KMS-11 (cell line): ENCODE measurements around the gene HIPK4.

Experiments
- H2AFZ ChIP-seq: fragments of 200-600 bp; sonication (generic); 2 replicates; pipeline ENCODE4 v1.6.1; 2016; ENCODE audit warnings: antibody characterized with exemption, mixed run types, low read depth
- H3K27ac ChIP-seq: fragments of 200-600 bp; sonication (generic); 2 replicates; pipeline ENCODE4 v1.6.1; 2016; ENCODE audit warnings: mild to moderate bottlenecking, mixed run types
- H3K27me3 ChIP-seq: fragments of 200-600 bp; sonication (generic); 2 replicates; pipeline ENCODE4 v1.6.1; 2017; ENCODE audit warnings: mild to moderate bottlenecking, low read depth, mixed run types, moderate library complexity; ENCODE audit not compliant: insufficient read depth
- H3K36me3 ChIP-seq: fragments of 200-600 bp; sonication (generic); 2 replicates; pipeline ENCODE4 v1.6.1; 2017; ENCODE audit warnings: mild to moderate bottlenecking, mixed run types; ENCODE audit not compliant: insufficient read depth
- H3K4me1 ChIP-seq: fragments of 200-600 bp; sonication (generic); 2 replicates; pipeline ENCODE4 v1.6.1; 2016; ENCODE audit warnings: mild to moderate bottlenecking, low read depth, mixed run types; ENCODE audit not compliant: poor library complexity, severe bottlenecking
- H3K4me2 ChIP-seq: fragments of 200-600 bp; sonication (generic); 2 replicates; pipeline ENCODE4 v1.7.0; 2016; ENCODE audit warnings: mild to moderate bottlenecking, mixed run types
- H3K4me3 ChIP-seq: fragments of 200-600 bp; sonication (generic); IDR thresholded peaks from 2 replicates; pipeline ENCODE4 v1.6.1; 2017; ENCODE audit warnings: low read depth, low read length, mixed read lengths; ENCODE audit not compliant: insufficient read depth
- H3K79me2 ChIP-seq: fragments of 200-600 bp; sonication (generic); 2 replicates; pipeline ENCODE4 v1.6.1; 2016; ENCODE audit warnings: low read depth, mixed run types; ENCODE audit not compliant: insufficient read depth
- H3K9ac ChIP-seq: fragments of 200-600 bp; sonication (generic); 2 replicates; pipeline ENCODE4 v1.6.1; 2016; ENCODE audit warnings: mild to moderate bottlenecking, mixed run types
- H4K20me1 ChIP-seq: fragments of 200-600 bp; sonication (generic); 2 replicates; pipeline ENCODE4 v1.6.1; 2016; ENCODE audit warnings: mild to moderate bottlenecking, mixed run types; ENCODE audit not compliant: insufficient read depth
- TF ChIP-seq, protein P1 (sequence below): fragments of 200-600 bp; sonication (generic); conservative IDR thresholded peaks from 2 replicates; pipeline ENCODE4 v1.6.1; 2017; ENCODE audit warnings: low read depth, mild to moderate bottlenecking, antibody characterized with exemption, low read length, moderate library complexity, mixed read lengths

Gene HIPK4

DNA sequence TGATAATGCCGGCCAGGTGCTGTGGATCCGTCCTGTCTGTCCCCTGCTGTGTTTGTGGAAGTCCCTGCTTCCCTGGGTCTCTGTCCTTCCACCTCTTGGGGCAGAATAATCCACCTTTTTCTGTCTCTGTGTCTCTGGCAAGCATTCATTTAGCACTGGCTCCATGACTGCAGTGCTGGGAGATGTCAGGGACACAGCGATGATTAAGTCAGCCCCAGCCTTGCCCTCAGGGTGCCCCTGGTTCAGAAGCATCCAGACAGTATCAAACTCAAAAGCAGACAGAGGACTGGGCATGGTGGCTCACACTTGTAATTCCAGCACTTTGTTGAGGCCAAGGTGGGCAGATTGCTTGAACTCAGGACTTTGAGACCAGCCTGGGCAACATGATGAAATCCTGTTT lies 1.5 kb downstream of the HIPK4 start:
- no peaks in the 10 kb centered on the region for H3K79me2 ChIP-seq
- H3K27ac ChIP-seq, result no peak overlapping the region
- no peaks in the 10 kb centered on the region; the same call in 1 of the 2 replicates for H3K27me3 ChIP-seq
- no peak overlapping the region for H3K4me3 ChIP-seq
- H2AFZ ChIP-seq, result no peak overlapping the region
- H3K36me3 ChIP-seq, result no peaks in the 10 kb centered on the region
- no peaks in the 10 kb centered on the region for H3K4me1 ChIP-seq
- no peaks in the 10 kb centered on the region for H4K20me1 ChIP-seq
- no peak overlapping the region for H3K4me2 ChIP-seq
- TF ChIP-seq, protein P1, sequence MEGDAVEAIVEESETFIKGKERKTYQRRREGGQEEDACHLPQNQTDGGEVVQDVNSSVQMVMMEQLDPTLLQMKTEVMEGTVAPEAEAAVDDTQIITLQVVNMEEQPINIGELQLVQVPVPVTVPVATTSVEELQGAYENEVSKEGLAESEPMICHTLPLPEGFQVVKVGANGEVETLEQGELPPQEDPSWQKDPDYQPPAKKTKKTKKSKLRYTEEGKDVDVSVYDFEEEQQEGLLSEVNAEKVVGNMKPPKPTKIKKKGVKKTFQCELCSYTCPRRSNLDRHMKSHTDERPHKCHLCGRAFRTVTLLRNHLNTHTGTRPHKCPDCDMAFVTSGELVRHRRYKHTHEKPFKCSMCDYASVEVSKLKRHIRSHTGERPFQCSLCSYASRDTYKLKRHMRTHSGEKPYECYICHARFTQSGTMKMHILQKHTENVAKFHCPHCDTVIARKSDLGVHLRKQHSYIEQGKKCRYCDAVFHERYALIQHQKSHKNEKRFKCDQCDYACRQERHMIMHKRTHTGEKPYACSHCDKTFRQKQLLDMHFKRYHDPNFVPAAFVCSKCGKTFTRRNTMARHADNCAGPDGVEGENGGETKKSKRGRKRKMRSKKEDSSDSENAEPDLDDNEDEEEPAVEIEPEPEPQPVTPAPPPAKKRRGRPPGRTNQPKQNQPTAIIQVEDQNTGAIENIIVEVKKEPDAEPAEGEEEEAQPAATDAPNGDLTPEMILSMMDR, result no peak
- no peak overlapping the region for H3K9ac ChIP-seq

DNA sequence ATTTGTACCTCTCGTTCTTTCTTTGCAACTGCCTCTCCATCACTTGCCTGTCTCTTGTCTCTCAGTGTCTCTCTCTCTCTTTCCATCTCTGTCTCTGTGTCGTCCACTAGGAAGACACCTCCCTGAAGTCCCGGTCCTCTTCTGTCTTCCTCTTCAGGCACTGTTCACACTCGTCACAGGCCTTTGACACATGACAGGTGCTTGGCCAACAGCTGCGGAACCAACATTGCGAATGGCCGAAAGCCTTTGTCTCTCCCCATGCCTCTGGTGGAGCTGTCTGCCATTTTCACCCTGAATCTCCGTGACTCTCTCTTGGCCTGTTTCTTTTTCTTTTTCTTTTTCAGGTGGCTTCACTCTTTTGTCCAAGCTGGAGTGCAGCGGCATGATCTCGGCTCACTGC lies 2.8 kb downstream of the HIPK4 start:
- TF ChIP-seq, protein P1, result no peak
- H3K79me2 ChIP-seq, result no peaks in the 10 kb centered on the region
- H3K27ac ChIP-seq, result no peak overlapping the region
- H3K4me3 ChIP-seq, result no peak overlapping the region
- peaks cover 4% of the 10 kb centered on the region for H3K4me1 ChIP-seq
- H3K27me3 ChIP-seq, result no peaks in the 10 kb centered on the region; the same call in 1 of the 2 replicates
- H3K36me3 ChIP-seq, result no peaks in the 10 kb centered on the region
- no peak overlapping the region for H2AFZ ChIP-seq
- no peak overlapping the region for H3K9ac ChIP-seq
- H3K4me2 ChIP-seq, result no peak overlapping the region
- H4K20me1 ChIP-seq, result no peaks in the 10 kb centered on the region

DNA sequence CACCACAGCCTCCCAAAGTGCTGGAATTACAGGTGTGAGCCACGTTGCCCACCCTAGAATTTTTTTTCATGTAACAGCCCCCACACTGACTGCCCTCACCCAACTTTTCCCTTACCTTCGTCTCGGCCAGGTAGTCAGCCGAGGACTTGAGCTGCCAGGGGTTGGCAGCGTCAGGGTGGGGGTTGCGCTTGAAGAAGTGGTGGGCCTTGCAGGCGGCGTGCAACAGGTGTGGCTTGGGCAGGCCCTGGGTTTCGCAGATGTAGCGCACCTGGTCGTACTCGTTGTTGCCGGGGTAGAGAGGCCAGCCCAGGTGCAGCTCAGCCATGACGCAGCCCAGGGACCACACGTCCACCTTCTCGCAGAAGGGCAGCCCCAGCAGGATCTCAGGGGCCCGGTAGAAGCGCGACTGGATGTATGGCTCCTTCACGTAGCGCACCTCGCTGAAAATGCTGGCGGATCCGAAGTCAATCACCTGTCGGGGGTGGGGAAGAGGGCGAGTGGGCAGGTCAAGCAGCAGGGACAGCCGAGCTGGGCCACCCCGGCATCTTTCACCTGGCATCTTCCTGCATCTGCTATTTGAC lies 6.2 kb downstream of the HIPK4 start:
- H4K20me1 ChIP-seq, result no peaks in the 10 kb centered on the region
- H3K27me3 ChIP-seq, result no peaks in the 10 kb centered on the region; the same call in 1 of the 2 replicates
- H3K4me3 ChIP-seq, result no peak overlapping the region
- H3K79me2 ChIP-seq, result no peaks in the 10 kb centered on the region
- H3K4me1 ChIP-seq, result peaks cover 5% of the 10 kb centered on the region
- TF ChIP-seq, protein P1, result no peak
- no peaks in the 10 kb centered on the region for H3K36me3 ChIP-seq
- H3K9ac ChIP-seq, result no peak overlapping the region
- no peak overlapping the region for H3K27ac ChIP-seq
- no peak overlapping the region for H2AFZ ChIP-seq
- no peak overlapping the region for H3K4me2 ChIP-seq

GRCh38 chr19:40381321-40381720 lies 8.7 kb downstream of the HIPK4 start:
- no peaks in the 10 kb centered on the region for H3K79me2 ChIP-seq
- no peak overlapping the region for H3K4me3 ChIP-seq
- TF ChIP-seq, protein P1, result no peak

More at GRCh38 chr19:40381321-40381720, 8.7 kb downstream of the HIPK4 start:
- H3K27ac ChIP-seq, result no peak overlapping the region
- no peaks in the 10 kb centered on the region for H3K36me3 ChIP-seq
- H3K27me3 ChIP-seq, result no peaks in the 10 kb centered on the region
- H3K4me1 ChIP-seq, result peaks cover 5% of the 10 kb centered on the region
- H3K4me2 ChIP-seq, result no peak overlapping the region
- H4K20me1 ChIP-seq, result no peaks in the 10 kb centered on the region
- no peak overlapping the region for H3K9ac ChIP-seq
- no peak overlapping the region for H2AFZ ChIP-seq
